Stomach (tissue), 4 donors: ENCODE data around the gene MRPL12.

Experiments used
- POLR2AphosphoS5 ChIP-seq, 3 donors: sonication (generic); formaldehyde crosslinking; IDR thresholded peaks; one replicate each; pipeline ENCODE4 v1.6.1; 2016; ENCODE audit warnings: antibody characterized with exemption in 3 of 3
- TF ChIP-seq, protein P1 (sequence below), 7 experiments: fragments of 450-650 bp in 4 of 7; fragments of 200-600 bp in 3 of 7; sonication (generic) in 3 of 7; IDR thresholded peaks; one replicate each; pipeline ENCODE4 v1.5.1; 2016 to 2019; ENCODE audit warnings: antibody characterized with exemption in 7 of 7, control low read depth in 2 of 7, mild to moderate bottlenecking in 1 of 7

- TF ChIP-seq POLR2AphosphoS5 (IDR thresholded peaks at IDR 0.05), result peak in 2 of 3 donors; percentile 65 to 82
- TF ChIP-seq, protein P1, sequence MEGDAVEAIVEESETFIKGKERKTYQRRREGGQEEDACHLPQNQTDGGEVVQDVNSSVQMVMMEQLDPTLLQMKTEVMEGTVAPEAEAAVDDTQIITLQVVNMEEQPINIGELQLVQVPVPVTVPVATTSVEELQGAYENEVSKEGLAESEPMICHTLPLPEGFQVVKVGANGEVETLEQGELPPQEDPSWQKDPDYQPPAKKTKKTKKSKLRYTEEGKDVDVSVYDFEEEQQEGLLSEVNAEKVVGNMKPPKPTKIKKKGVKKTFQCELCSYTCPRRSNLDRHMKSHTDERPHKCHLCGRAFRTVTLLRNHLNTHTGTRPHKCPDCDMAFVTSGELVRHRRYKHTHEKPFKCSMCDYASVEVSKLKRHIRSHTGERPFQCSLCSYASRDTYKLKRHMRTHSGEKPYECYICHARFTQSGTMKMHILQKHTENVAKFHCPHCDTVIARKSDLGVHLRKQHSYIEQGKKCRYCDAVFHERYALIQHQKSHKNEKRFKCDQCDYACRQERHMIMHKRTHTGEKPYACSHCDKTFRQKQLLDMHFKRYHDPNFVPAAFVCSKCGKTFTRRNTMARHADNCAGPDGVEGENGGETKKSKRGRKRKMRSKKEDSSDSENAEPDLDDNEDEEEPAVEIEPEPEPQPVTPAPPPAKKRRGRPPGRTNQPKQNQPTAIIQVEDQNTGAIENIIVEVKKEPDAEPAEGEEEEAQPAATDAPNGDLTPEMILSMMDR (IDR thresholded peaks at IDR 0.05), result no peak
Measured at GRCh38 chr17:81722184-81723120, 19.3 kb downstream of the MRPL12 start.
